Right atrium auricular region (tissue), 2 donors: ENCODE data around the gene TARS3. TPM values are rescaled to one million over a fixed set of nuclear protein-coding genes. Genes with fewer than 3 reads are reported as not detected.

Source experiments
- DNase-seq: peaks from one replicate; pipeline ENCODE4 v3.0.0-alpha.2; 2019; ENCODE audit warnings: low spot score
- H3K27ac ChIP-seq, 2 donors: fragments of 200-600 bp; sonication (generic); 1 replicate in 1 of 2; 2 replicates in 1 of 2; pipeline ENCODE4 v1.5.1; 2016 to 2019
- H3K27me3 ChIP-seq, 2 donors: fragments of 200-600 bp; sonication (generic); one replicate each; pipeline versions ENCODE4 v1.5.1 to v1.6.0; 2017 to 2019
- H3K36me3 ChIP-seq: fragments of 200-600 bp; sonication (generic); one replicate; pipeline ENCODE4 v1.5.1; 2016
- H3K4me1 ChIP-seq, 2 donors: fragments of 200-600 bp; sonication (generic); one replicate each; pipeline versions ENCODE4 v1.5.1 to v1.6.0; 2017 to 2019
- H3K4me3 ChIP-seq, 2 donors: fragments of 200-600 bp; sonication (generic); 1 replicate in 1 of 2; 2 replicates in 1 of 2; pipeline ENCODE4 v1.5.1; 2017 to 2019; ENCODE audit warnings: mild to moderate bottlenecking in 1 of 2, moderate library complexity in 1 of 2
- H3K9me3 ChIP-seq, 2 donors: fragments of 200-600 bp; sonication (generic); one replicate each; pipeline ENCODE4 v1.5.1; 2019
- total RNA-seq, 2 donors: library from RNA; depleted of rRNA; stranded (reverse); fragments of >200 nt; gene quantifications; one replicate each; pipeline ENCODE4 v1.1.0, GENCODE V29; 2016
- TF ChIP-seq, protein P1 (sequence below), 2 donors: fragments of 200-600 bp; sonication (generic); IDR thresholded peaks; one replicate each; pipeline ENCODE4 v1.5.1; 2019; ENCODE audit warnings: antibody characterized with exemption in 2 of 2

Gene TARS3
- total RNA-seq, 2 donors from 2014 or later = 24.4 to 33.0 TPM

DNA sequence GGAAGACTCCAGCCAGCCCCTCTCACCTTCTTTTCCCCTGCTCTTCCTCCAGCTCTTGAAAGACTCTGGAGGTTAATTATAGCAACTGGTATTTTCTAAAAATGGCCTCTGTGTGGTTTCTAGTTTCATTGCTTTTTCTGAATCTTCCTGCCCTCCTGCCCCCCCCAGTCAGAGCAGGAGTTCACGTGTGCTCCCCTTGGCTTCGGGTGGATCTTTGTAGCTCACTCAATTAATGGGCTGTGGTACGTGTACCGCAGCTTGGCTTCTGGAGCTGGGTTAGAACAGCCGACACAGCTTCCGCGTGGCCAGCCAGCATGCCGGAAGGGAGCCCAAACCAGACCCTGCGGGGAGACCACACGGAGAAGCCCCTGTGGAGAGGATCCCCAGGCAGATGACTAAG, 103.6 kb downstream of the TARS3 start:
- no peaks in the 10 kb centered on the region for H3K27me3 ChIP-seq
- peaks cover 0 to 34% of the 10 kb centered on the region in 2 donors for H3K4me1 ChIP-seq
- no peak for DNase-seq
- H3K36me3 ChIP-seq = no peaks in the 10 kb centered on the region
- no peak overlapping the region for H3K27ac ChIP-seq
- TF ChIP-seq, protein P1, sequence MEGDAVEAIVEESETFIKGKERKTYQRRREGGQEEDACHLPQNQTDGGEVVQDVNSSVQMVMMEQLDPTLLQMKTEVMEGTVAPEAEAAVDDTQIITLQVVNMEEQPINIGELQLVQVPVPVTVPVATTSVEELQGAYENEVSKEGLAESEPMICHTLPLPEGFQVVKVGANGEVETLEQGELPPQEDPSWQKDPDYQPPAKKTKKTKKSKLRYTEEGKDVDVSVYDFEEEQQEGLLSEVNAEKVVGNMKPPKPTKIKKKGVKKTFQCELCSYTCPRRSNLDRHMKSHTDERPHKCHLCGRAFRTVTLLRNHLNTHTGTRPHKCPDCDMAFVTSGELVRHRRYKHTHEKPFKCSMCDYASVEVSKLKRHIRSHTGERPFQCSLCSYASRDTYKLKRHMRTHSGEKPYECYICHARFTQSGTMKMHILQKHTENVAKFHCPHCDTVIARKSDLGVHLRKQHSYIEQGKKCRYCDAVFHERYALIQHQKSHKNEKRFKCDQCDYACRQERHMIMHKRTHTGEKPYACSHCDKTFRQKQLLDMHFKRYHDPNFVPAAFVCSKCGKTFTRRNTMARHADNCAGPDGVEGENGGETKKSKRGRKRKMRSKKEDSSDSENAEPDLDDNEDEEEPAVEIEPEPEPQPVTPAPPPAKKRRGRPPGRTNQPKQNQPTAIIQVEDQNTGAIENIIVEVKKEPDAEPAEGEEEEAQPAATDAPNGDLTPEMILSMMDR (IDR thresholded peaks at IDR 0.05) = no peak
- no peaks in the 10 kb centered on the region for H3K9me3 ChIP-seq
- no peak overlapping the region for H3K4me3 ChIP-seq

GRCh38 chr15:101619615-101619865, 104.7 kb downstream of the TARS3 start:
- no peak overlapping the region for H3K4me3 ChIP-seq
- H3K9me3 ChIP-seq = no peaks in the 10 kb centered on the region
- H3K27ac ChIP-seq = no peak overlapping the region
- TF ChIP-seq, protein P1 (IDR thresholded peaks at IDR 0.05) = no peak
- no peaks in the 10 kb centered on the region for H3K27me3 ChIP-seq
- H3K4me1 ChIP-seq = peaks cover 0 to 37% of the 10 kb centered on the region in 2 donors
- H3K36me3 ChIP-seq = no peaks in the 10 kb centered on the region
- peak; percentile 52 for DNase-seq

GRCh38 chr15:101618851-101619614, 105.2 kb downstream of the TARS3 start:
- peaks cover 0 to 37% of the 10 kb centered on the region in 2 donors for H3K4me1 ChIP-seq
- no peaks in the 10 kb centered on the region for H3K27me3 ChIP-seq
- H3K4me3 ChIP-seq = no peak overlapping the region
- no peaks in the 10 kb centered on the region for H3K9me3 ChIP-seq
- no peaks in the 10 kb centered on the region for H3K36me3 ChIP-seq
- peak; percentile 47 for DNase-seq
- TF ChIP-seq, protein P1 (IDR thresholded peaks at IDR 0.05) = no peak
- no peak overlapping the region for H3K27ac ChIP-seq

DNA sequence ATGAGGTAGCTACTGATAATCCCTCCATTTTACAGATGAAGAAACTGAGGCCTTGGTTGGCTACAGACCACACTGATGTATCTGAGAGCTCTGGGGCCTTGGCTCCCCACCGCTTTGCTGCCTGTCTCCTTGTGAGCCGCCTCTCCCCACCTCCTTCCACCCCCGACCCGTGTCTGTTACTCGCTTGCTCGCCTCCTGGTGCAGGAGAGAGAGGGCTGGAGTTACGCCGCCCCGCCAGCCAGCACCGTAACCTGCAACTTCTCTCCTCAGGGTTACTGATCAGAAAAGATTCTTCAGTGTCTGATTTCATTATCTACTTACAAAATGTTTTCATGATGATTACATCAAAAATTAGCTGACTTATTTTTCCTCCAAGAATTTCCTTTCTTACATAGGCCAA, 106.2 kb downstream of the TARS3 start:
- Histone ChIP-seq H3K36me3 (no peaks in the 10 kb centered on the region), H3K27ac (peak overlapping the region in 1 of 2 donors; percentile 20), H3K4me3 (no peak overlapping the region), H3K9me3 (no peaks in the 10 kb centered on the region), H3K4me1 (peaks cover 0 to 47% of the 10 kb centered on the region in 2 donors), H3K27me3 (no peaks in the 10 kb centered on the region)
- TF ChIP-seq, protein P1 (IDR thresholded peaks at IDR 0.05) = no peak
- peak; percentile 57 for DNase-seq

- H3K27me3 ChIP-seq = no peaks in the 10 kb centered on the region
- H3K4me1 ChIP-seq = peaks cover 0 to 51% of the 10 kb centered on the region in 2 donors
- TF ChIP-seq, protein P1 (IDR thresholded peaks at IDR 0.05) = no peak
- H3K27ac ChIP-seq = peak overlapping the region in 1 of 2 donors; percentile 20
- H3K36me3 ChIP-seq = no peaks in the 10 kb centered on the region
- H3K9me3 ChIP-seq = no peaks in the 10 kb centered on the region
- DNase-seq = peak; percentile 61
- H3K4me3 ChIP-seq = no peak overlapping the region
Observed at GRCh38 chr15:101617390-101617965, 106.8 kb downstream of the TARS3 start.
